Osteocyte (in vitro differentiated cells): ENCODE results near the gene CDH12. TPM values are rescaled to one million over a fixed set of nuclear protein-coding genes. Genes with fewer than 3 reads are reported as not detected.

Experiments
- DNase-seq: peaks from one replicate; pipeline ENCODE4 v3.0.0; 2021; ENCODE audit warnings: mixed read lengths; ENCODE audit not compliant: unreplicated experiment; ENCODE audit errors: extremely low spot score
- H3K27ac Mint-ChIP-seq: one replicate; pipeline ENCODE4 v1.8.0; 2021; ENCODE audit warnings: mild to moderate bottlenecking, mixed read lengths; ENCODE audit not compliant: unreplicated experiment
- H3K27me3 Mint-ChIP-seq: one replicate; pipeline ENCODE4 v1.8.0; 2021; ENCODE audit warnings: mixed read lengths; ENCODE audit not compliant: unreplicated experiment
- H3K36me3 Mint-ChIP-seq: one replicate; pipeline ENCODE4 v1.8.0; 2021; ENCODE audit warnings: mixed read lengths; ENCODE audit not compliant: unreplicated experiment
- H3K4me1 Mint-ChIP-seq: one replicate; pipeline ENCODE4 v1.8.0; 2021; ENCODE audit warnings: mixed read lengths; ENCODE audit not compliant: unreplicated experiment
- H3K4me3 Mint-ChIP-seq: one replicate; pipeline ENCODE4 v1.8.0; 2021; ENCODE audit warnings: mild to moderate bottlenecking, moderate library complexity, mixed read lengths; ENCODE audit not compliant: unreplicated experiment
- H3K9me3 Mint-ChIP-seq: one replicate; pipeline ENCODE4 v1.8.0; 2021; ENCODE audit warnings: mixed read lengths; ENCODE audit not compliant: unreplicated experiment
- total RNA-seq: library from RNA; stranded (reverse); gene quantifications from 2 replicates; pipeline ENCODE4 v1.2.1, GENCODE V29; 2021
- TF ChIP-seq, protein P1 (sequence below): fragments of 200-600 bp; sonication (generic); IDR thresholded peaks from 2 replicates; pipeline ENCODE4 v1.5.0; 2021; ENCODE audit warnings: antibody characterized with exemption, mild to moderate bottlenecking, moderate library complexity

The CDH12 gene
- total RNA-seq, 1 donor from 2014 or later, result not detected

DNA sequence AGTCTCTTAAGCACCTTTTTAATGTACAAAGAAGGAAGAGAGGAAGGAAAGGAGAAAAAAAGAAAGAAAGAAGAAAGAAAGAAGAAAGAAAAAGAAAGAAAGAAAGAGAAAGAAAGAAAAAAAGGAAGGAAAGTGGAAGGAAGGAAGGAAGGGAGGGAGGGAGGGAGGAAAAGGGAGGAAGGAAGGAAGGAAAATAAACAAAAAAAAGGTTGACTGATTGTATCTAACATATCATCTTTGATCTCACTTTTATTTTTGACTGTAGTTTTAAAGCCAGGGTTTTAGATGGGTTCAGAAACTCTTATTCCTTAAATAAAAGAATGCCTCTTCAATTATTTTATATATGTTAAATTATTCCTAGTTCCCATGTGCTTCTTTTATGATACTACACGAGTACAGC lies 794.5 kb downstream of the CDH12 start:
- Mint-ChIP-seq H3K27ac (no peak overlapping the region), H3K4me1 (no peaks in the 10 kb centered on the region), H3K36me3 (no peaks in the 10 kb centered on the region), H3K4me3 (no peak overlapping the region), H3K27me3 (no peaks in the 10 kb centered on the region), H3K9me3 (no peaks in the 10 kb centered on the region)
- DNase-seq, result no peak
- TF ChIP-seq, protein P1, sequence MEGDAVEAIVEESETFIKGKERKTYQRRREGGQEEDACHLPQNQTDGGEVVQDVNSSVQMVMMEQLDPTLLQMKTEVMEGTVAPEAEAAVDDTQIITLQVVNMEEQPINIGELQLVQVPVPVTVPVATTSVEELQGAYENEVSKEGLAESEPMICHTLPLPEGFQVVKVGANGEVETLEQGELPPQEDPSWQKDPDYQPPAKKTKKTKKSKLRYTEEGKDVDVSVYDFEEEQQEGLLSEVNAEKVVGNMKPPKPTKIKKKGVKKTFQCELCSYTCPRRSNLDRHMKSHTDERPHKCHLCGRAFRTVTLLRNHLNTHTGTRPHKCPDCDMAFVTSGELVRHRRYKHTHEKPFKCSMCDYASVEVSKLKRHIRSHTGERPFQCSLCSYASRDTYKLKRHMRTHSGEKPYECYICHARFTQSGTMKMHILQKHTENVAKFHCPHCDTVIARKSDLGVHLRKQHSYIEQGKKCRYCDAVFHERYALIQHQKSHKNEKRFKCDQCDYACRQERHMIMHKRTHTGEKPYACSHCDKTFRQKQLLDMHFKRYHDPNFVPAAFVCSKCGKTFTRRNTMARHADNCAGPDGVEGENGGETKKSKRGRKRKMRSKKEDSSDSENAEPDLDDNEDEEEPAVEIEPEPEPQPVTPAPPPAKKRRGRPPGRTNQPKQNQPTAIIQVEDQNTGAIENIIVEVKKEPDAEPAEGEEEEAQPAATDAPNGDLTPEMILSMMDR, result no peak

DNA sequence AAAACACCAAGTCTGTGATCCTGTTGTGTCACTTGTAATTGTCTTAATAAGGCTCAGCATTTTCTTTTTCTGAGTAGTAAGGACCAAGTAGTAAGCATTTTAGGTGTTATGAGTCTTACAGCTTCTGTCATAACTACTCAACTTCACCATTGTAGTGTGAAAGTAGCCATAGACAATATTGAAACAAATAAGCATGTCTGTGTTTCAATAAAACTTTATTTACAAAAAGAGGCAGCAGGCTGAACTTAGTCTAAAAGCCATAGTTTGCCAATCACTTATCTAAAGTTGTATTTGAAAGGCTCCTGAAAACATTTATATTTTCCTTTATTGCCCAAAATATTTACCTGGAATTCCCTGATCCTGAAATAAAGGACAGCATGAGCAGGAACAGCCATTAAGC lies 796.1 kb downstream of the CDH12 start:
- H3K4me3 Mint-ChIP-seq, result no peak overlapping the region

DNA sequence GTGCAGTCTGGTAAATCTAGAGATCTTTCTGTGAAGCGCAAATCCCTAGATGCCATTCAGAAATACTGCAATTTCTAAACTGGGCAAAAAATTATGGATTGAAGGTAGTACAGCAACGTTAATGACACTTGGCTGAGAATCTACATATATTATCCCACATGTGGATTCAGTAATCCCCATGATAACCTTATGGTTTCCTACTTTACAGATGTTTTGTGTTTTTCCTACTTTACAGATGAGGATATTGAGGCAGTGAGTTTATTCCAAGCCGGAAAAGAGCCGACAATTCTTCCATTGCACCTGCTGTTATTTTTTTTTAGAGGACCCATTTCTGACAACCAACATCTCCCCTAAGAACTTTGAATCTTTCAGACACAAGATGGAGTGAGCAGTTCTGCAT lies 796.5 kb downstream of the CDH12 start:
- TF ChIP-seq, protein P1, result no peak
- Mint-ChIP-seq H3K36me3 (no peaks in the 10 kb centered on the region), H3K4me1 (no peaks in the 10 kb centered on the region), H3K9me3 (no peaks in the 10 kb centered on the region), H3K4me3 (no peak overlapping the region), H3K27me3 (no peaks in the 10 kb centered on the region), H3K27ac (no peak overlapping the region)
- DNase-seq, result no peak

More for the DNA sequence above, 796.1 kb downstream of the CDH12 start:
- TF ChIP-seq, protein P1, result no peak
- Mint-ChIP-seq H3K36me3 (no peaks in the 10 kb centered on the region), H3K27me3 (no peaks in the 10 kb centered on the region), H3K4me1 (no peaks in the 10 kb centered on the region), H3K27ac (no peak overlapping the region), H3K9me3 (no peaks in the 10 kb centered on the region)
- DNase-seq, result no peak

DNA sequence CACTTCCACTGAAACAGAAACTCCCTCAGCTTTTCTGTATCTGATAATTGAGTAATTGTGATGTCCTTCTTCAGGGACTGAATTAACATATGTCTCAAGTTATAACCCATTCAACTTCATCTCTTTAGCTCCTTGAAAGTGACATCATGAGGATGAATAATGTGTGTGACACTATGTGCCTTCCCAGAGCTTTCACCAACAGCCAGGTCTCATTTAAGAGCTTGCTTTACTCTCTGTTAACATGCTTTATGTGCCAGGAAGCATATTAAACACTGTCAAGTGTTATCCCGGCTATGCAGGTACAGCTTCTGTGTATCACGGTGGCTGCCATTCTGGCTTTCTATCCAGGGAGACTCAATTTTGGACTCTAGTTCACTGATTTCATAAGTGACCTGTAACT lies 799.9 kb downstream of the CDH12 start:
- TF ChIP-seq, protein P1, result no peak
- DNase-seq, result no peak
- Mint-ChIP-seq H3K9me3 (no peaks in the 10 kb centered on the region), H3K36me3 (no peaks in the 10 kb centered on the region), H3K4me1 (no peaks in the 10 kb centered on the region), H3K27ac (no peak overlapping the region), H3K27me3 (no peaks in the 10 kb centered on the region), H3K4me3 (no peak overlapping the region)

DNA sequence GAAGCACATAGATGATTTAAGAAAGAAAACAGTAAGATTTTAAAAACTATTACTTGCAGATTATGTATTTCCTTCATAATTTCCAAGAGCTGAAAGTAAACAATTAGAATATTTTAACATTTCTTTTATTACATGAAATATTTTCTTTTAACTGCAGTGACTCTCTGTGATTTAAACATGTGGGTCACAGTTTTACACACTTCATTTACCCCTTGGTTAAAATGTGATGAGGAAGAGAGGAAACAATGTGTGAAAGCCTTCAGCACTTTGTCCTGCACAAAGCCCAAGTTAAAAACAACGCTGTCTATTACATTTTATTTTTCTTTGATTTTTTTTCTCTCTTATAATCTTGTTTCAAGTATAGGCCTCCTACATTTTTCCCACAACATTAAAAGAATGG lies 801.3 kb downstream of the CDH12 start:
- TF ChIP-seq, protein P1, result no peak
- no peak for DNase-seq
- Mint-ChIP-seq H3K27ac (no peak overlapping the region), H3K4me3 (no peak overlapping the region), H3K9me3 (no peaks in the 10 kb centered on the region), H3K27me3 (no peaks in the 10 kb centered on the region), H3K36me3 (no peaks in the 10 kb centered on the region), H3K4me1 (no peaks in the 10 kb centered on the region)
